Body of pancreas (tissue), 4 donors: ENCODE data around the gene SLC35D1.

Experiments
- CTCF ChIP-seq, 7 experiments: fragments of 450-650 bp in 4 of 7; fragments of 200-600 bp in 3 of 7; sonication (generic) in 3 of 7; IDR thresholded peaks; one replicate each; pipeline ENCODE4 v1.5.1; 2016 to 2019; ENCODE audit warnings: antibody characterized with exemption in 7 of 7
- POLR2A ChIP-seq, 3 donors: fragments of 450-650 bp; IDR thresholded peaks; one replicate each; pipeline ENCODE4 v1.6.1; 2016; ENCODE audit warnings: antibody characterized with exemption in 3 of 3, mild to moderate bottlenecking in 2 of 3

- TF ChIP-seq CTCF (IDR thresholded peaks at IDR 0.05) (no peak), POLR2A (IDR thresholded peaks at IDR 0.05) (no peak)
These were observed 54.1 kb downstream of the SLC35D1 start for GRCh38 chr1:66999640-67000400.
